ENCODE measurements around the gene ST8SIA6.
"Not testable (repeated sequence)": the region's sequence is repeated elsewhere in the genome, so short reads cannot be mapped to it uniquely, and the experiment has no call there.

Gene ST8SIA6

GRCh38 chr10:17454161-17455014 lies at the start of gene ST8SIA6:
TSS of gene ST8SIA6 (minus strand) at chr10:17454595. CDS start at chr10:17454255, 340 bp downstream.
- H3K9ac ChIP-seq (ENCODE audit: low read length), result no peak within 1 kb of the TSS
- H3K4me3 ChIP-seq (ENCODE audit: low read length), result peak within 1 kb of the TSS; percentile 56
- no peak within 1 kb of the TSS for H3K27ac ChIP-seq (ENCODE audit: low read depth, low read length)
- no peaks in the 10 kb centered on the region for H3K36me3 ChIP-seq (ENCODE audit: control insufficient read depth, insufficient read depth, low read length)
- no peaks in the 10 kb centered on the region for H3K4me1 ChIP-seq (ENCODE audit: control insufficient read depth, insufficient read depth, low read length)
- peaks cover 14% of the 10 kb centered on the region for H3K27me3 ChIP-seq (ENCODE audit: control insufficient read depth, insufficient read depth, low read length)

GRCh38 chr10:17503795-17504194 lies 49.4 kb upstream of the ST8SIA6 start:
- Histone ChIP-seq H3K27me3 (ENCODE audit: control insufficient read depth, insufficient read depth, low read length) (no peaks in the 10 kb centered on the region), H3K36me3 (ENCODE audit: control insufficient read depth, insufficient read depth, low read length) (no peaks in the 10 kb centered on the region), H3K4me3 (ENCODE audit: low read length) (no peak overlapping the region)

GRCh38 chr10:17502814-17503213 lies 48.4 kb upstream of the ST8SIA6 start:
- Histone ChIP-seq H3K9ac (ENCODE audit: low read length) (no peak overlapping the region), H3K4me3 (ENCODE audit: low read length) (no peak overlapping the region), H3K4me1 (ENCODE audit: control insufficient read depth, insufficient read depth, low read length) (no peaks in the 10 kb centered on the region), H3K27me3 (ENCODE audit: control insufficient read depth, insufficient read depth, low read length) (no peaks in the 10 kb centered on the region), H3K36me3 (ENCODE audit: control insufficient read depth, insufficient read depth, low read length) (no peaks in the 10 kb centered on the region), H3K27ac (ENCODE audit: low read depth, low read length) (no peak overlapping the region)

More at GRCh38 chr10:17503795-17504194, 49.4 kb upstream of the ST8SIA6 start:
- Histone ChIP-seq H3K4me1 (ENCODE audit: control insufficient read depth, insufficient read depth, low read length) (no peaks in the 10 kb centered on the region), H3K27ac (ENCODE audit: low read depth, low read length) (no peak overlapping the region), H3K9ac (ENCODE audit: low read length) (no peak overlapping the region)

- H3K4me1 ChIP-seq (ENCODE audit: control insufficient read depth, insufficient read depth, low read length); H3K27me3 ChIP-seq (ENCODE audit: control insufficient read depth, insufficient read depth, low read length); H3K4me3 ChIP-seq (ENCODE audit: low read length); H3K9ac ChIP-seq (ENCODE audit: low read length); H3K27ac ChIP-seq (ENCODE audit: low read depth, low read length); H3K36me3 ChIP-seq (ENCODE audit: control insufficient read depth, insufficient read depth, low read length): not testable (repeated sequence)
Measured at GRCh38 chr10:17499014-17499413, 44.6 kb upstream of the ST8SIA6 start.

GRCh38 chr10:17497446-17498030 lies 43.1 kb upstream of the ST8SIA6 start:
- H3K4me3 ChIP-seq (ENCODE audit: low read length), result no peak overlapping the region
- no peak overlapping the region for H3K27ac ChIP-seq (ENCODE audit: low read depth, low read length)
- no peaks in the 10 kb centered on the region for H3K36me3 ChIP-seq (ENCODE audit: control insufficient read depth, insufficient read depth, low read length)
- no peaks in the 10 kb centered on the region for H3K27me3 ChIP-seq (ENCODE audit: control insufficient read depth, insufficient read depth, low read length)
- H3K4me1 ChIP-seq (ENCODE audit: control insufficient read depth, insufficient read depth, low read length), result no peaks in the 10 kb centered on the region
- H3K9ac ChIP-seq (ENCODE audit: low read length), result no peak overlapping the region

GRCh38 chr10:17494626-17495260 lies 40.3 kb upstream of the ST8SIA6 start:
- Histone ChIP-seq H3K4me1 (ENCODE audit: control insufficient read depth, insufficient read depth, low read length) (no peaks in the 10 kb centered on the region), H3K9ac (ENCODE audit: low read length) (no peak overlapping the region), H3K4me3 (ENCODE audit: low read length) (no peak overlapping the region), H3K27ac (ENCODE audit: low read depth, low read length) (no peak overlapping the region), H3K36me3 (ENCODE audit: control insufficient read depth, insufficient read depth, low read length) (no peaks in the 10 kb centered on the region), H3K27me3 (ENCODE audit: control insufficient read depth, insufficient read depth, low read length) (no peaks in the 10 kb centered on the region)

- no peak overlapping the region for H3K4me3 ChIP-seq (ENCODE audit: low read length)
- no peaks in the 10 kb centered on the region for H3K4me1 ChIP-seq (ENCODE audit: control insufficient read depth, insufficient read depth, low read length)
- no peaks in the 10 kb centered on the region for H3K36me3 ChIP-seq (ENCODE audit: control insufficient read depth, insufficient read depth, low read length)
- no peaks in the 10 kb centered on the region for H3K27me3 ChIP-seq (ENCODE audit: control insufficient read depth, insufficient read depth, low read length)
- no peak overlapping the region for H3K9ac ChIP-seq (ENCODE audit: low read length)
- H3K27ac ChIP-seq (ENCODE audit: low read depth, low read length), result no peak overlapping the region
Measured at GRCh38 chr10:17488848-17489247, 34.5 kb upstream of the ST8SIA6 start.

- H3K4me1 ChIP-seq (ENCODE audit: control insufficient read depth, insufficient read depth, low read length), result no peaks in the 10 kb centered on the region
- H3K4me3 ChIP-seq (ENCODE audit: low read length), result no peak overlapping the region
- no peak overlapping the region for H3K27ac ChIP-seq (ENCODE audit: low read depth, low read length)
- no peaks in the 10 kb centered on the region for H3K36me3 ChIP-seq (ENCODE audit: control insufficient read depth, insufficient read depth, low read length)
- H3K27me3 ChIP-seq (ENCODE audit: control insufficient read depth, insufficient read depth, low read length), result no peaks in the 10 kb centered on the region
- no peak overlapping the region for H3K9ac ChIP-seq (ENCODE audit: low read length)
Measured at GRCh38 chr10:17483079-17483478, 28.7 kb upstream of the ST8SIA6 start.

- Histone ChIP-seq H3K27me3 (ENCODE audit: control insufficient read depth, insufficient read depth, low read length) (no peaks in the 10 kb centered on the region), H3K4me1 (ENCODE audit: control insufficient read depth, insufficient read depth, low read length) (no peaks in the 10 kb centered on the region), H3K27ac (ENCODE audit: low read depth, low read length) (no peak overlapping the region), H3K4me3 (ENCODE audit: low read length) (no peak overlapping the region), H3K9ac (ENCODE audit: low read length) (no peak overlapping the region), H3K36me3 (ENCODE audit: control insufficient read depth, insufficient read depth, low read length) (no peaks in the 10 kb centered on the region)
Measured at GRCh38 chr10:17479822-17480221, 25.4 kb upstream of the ST8SIA6 start.

GRCh38 chr10:17479015-17479615 lies 24.7 kb upstream of the ST8SIA6 start:
- Histone ChIP-seq H3K4me1 (ENCODE audit: control insufficient read depth, insufficient read depth, low read length) (no peaks in the 10 kb centered on the region), H3K4me3 (ENCODE audit: low read length) (no peak overlapping the region), H3K36me3 (ENCODE audit: control insufficient read depth, insufficient read depth, low read length) (no peaks in the 10 kb centered on the region), H3K27ac (ENCODE audit: low read depth, low read length) (no peak overlapping the region), H3K27me3 (ENCODE audit: control insufficient read depth, insufficient read depth, low read length) (no peaks in the 10 kb centered on the region), H3K9ac (ENCODE audit: low read length) (no peak overlapping the region)

GRCh38 chr10:17476073-17476472 lies 21.7 kb upstream of the ST8SIA6 start:
- Histone ChIP-seq H3K9ac (ENCODE audit: low read length) (no peak overlapping the region), H3K27ac (ENCODE audit: low read depth, low read length) (no peak overlapping the region), H3K4me1 (ENCODE audit: control insufficient read depth, insufficient read depth, low read length) (no peaks in the 10 kb centered on the region), H3K27me3 (ENCODE audit: control insufficient read depth, insufficient read depth, low read length) (no peaks in the 10 kb centered on the region), H3K36me3 (ENCODE audit: control insufficient read depth, insufficient read depth, low read length) (no peaks in the 10 kb centered on the region), H3K4me3 (ENCODE audit: low read length) (no peak overlapping the region)

- Histone ChIP-seq H3K36me3 (ENCODE audit: control insufficient read depth, insufficient read depth, low read length) (no peaks in the 10 kb centered on the region), H3K27ac (ENCODE audit: low read depth, low read length) (no peak overlapping the region), H3K27me3 (ENCODE audit: control insufficient read depth, insufficient read depth, low read length) (no peaks in the 10 kb centered on the region), H3K9ac (ENCODE audit: low read length) (no peak overlapping the region), H3K4me1 (ENCODE audit: control insufficient read depth, insufficient read depth, low read length) (no peaks in the 10 kb centered on the region), H3K4me3 (ENCODE audit: low read length) (no peak overlapping the region)
Measured at GRCh38 chr10:17475661-17476060, 21.3 kb upstream of the ST8SIA6 start.
